COR-L47 (cell line): ENCODE results near the gene MAGEA11.
"Not testable (repeated sequence)": the region's sequence is repeated elsewhere in the genome, so short reads cannot be mapped to it uniquely, and the experiment has no call there.

ENCODE experiments used
- DNase-seq: peaks from one replicate; lab custom pipeline; 2025; lab: John Stamatoyannopoulos, UW

The MAGEA11 gene

GRCh38 chrX:149717803-149718202 lies 5.9 kb downstream of the MAGEA11 start:
- no peak for DNase-seq

GRCh38 chrX:149718757-149719156 lies 6.9 kb downstream of the MAGEA11 start:
- DNase-seq, result no peak

GRCh38 chrX:149720021-149720689 lies 8.3 kb downstream of the MAGEA11 start:
- peak; percentile 10 for DNase-seq

- DNase-seq, result not testable (repeated sequence)
These were observed 9.4 kb downstream of the MAGEA11 start for GRCh38 chrX:149721241-149721640.

- DNase-seq, result no peak
These were observed 9.9 kb downstream of the MAGEA11 start for GRCh38 chrX:149721778-149722177.

GRCh38 chrX:149723583-149724118 lies 11.8 kb downstream of the MAGEA11 start:
- DNase-seq, result not testable (repeated sequence)

GRCh38 chrX:149727308-149727707 lies 15.4 kb downstream of the MAGEA11 start:
- not testable (repeated sequence) for DNase-seq

- DNase-seq, result not testable (repeated sequence)
These were observed 30.4 kb downstream of the MAGEA11 start for GRCh38 chrX:149742269-149742668.

- not testable (repeated sequence) for DNase-seq
These were observed 34.6 kb downstream of the MAGEA11 start for GRCh38 chrX:149746390-149747007.

- DNase-seq, result no peak
These were observed 45.6 kb downstream of the MAGEA11 start for GRCh38 chrX:149757206-149758067.

GRCh38 chrX:149758068-149758714 lies 46.3 kb downstream of the MAGEA11 start:
- no peak for DNase-seq

GRCh38 chrX:149758715-149759078 lies 46.8 kb downstream of the MAGEA11 start:
- DNase-seq, result not testable (repeated sequence)

GRCh38 chrX:149759824-149760223 lies 48.0 kb downstream of the MAGEA11 start:
- no peak for DNase-seq

- no peak for DNase-seq
These were observed 49.1 kb downstream of the MAGEA11 start for GRCh38 chrX:149760965-149761364.

- DNase-seq, result not testable (repeated sequence)
These were observed 50.2 kb downstream of the MAGEA11 start for GRCh38 chrX:149761858-149762674.

GRCh38 chrX:149762696-149763614 lies 51.1 kb downstream of the MAGEA11 start:
- DNase-seq, result no peak
